Dermis lymphatic vessel endothelial cell (primary cell): ENCODE measurements around the gene FBXO33. TPM values are rescaled to one million over a fixed set of nuclear protein-coding genes. Genes with fewer than 3 reads are reported as not detected.

Experiments
- total RNA-seq: library from RNA; depleted of rRNA; stranded (reverse); fragments of >200 nt; gene quantifications from 2 replicates; pipeline ENCODE4 v1.2.1, GENCODE V29; 2014

FBXO33 gene
- 21.1 and 21.8 TPM in 2 replicates for total RNA-seq

DNA sequence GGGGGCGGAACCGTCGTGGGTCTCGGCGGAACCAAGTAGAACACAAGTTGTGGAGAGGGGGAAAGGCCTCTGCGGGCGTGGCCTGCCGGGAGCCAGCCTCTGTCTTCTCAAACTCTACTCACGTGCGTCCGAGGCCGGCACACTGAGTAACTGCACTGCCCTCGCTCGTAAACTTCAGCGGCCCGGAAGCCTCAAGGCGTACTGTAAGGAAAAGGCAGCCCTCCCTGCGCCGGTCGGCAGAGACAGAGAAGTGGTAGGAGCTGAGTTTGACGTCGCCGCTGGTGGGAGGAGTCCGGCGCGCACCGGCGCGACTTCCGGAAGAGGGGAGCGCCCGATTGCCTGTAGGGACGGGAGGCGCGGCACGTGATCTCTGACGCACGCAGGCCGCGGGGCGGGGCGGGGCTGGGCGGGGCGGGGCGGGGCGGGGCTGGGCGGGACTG, at the start of gene FBXO33:
Gene FBXO33, minus strand, starts transcription at position 255 of the 440 bp plus-strand sequence. CDS start 271 bp downstream, outside the sequence.

Other genes with a start within 250 kb of the FBXO33 start
- gene MIA2, start 198.5 kb downstream of the FBXO33 start, total RNA-seq: 15.1 and 16.9 TPM in 2 replicates